ENCODE measurements around the gene ERLIN1. TPM values are rescaled to one million over a fixed set of nuclear protein-coding genes. Genes with fewer than 3 reads are reported as not detected.

ERLIN1 gene
- total RNA-seq, 2 donors from 2014 or later, result 18.1 to 23.8 TPM

GRCh38 chr10:100201549-100201948 is 15.7 kb upstream of the ERLIN1 start:
- Histone ChIP-seq H3K27me3 (replicated peaks; ENCODE audit: insufficient read depth) (no peaks in the 10 kb centered on the region), H3K27ac (no peak overlapping the region), H3K9me3 (no peaks in the 10 kb centered on the region), H3K4me1 (replicated peaks) (no peaks in the 10 kb centered on the region), H3K4me3 (no peak overlapping the region), H3K36me3 (peaks cover 0 to 4% of the 10 kb centered on the region in 2 donors)
- DNase-seq (ENCODE audit: low spot score), result no peak
- TF ChIP-seq POLR2A (IDR thresholded peaks at IDR 0.05) (no peak), POLR2AphosphoS5 (IDR thresholded peaks at IDR 0.05) (no peak)
- TF ChIP-seq, protein P1, sequence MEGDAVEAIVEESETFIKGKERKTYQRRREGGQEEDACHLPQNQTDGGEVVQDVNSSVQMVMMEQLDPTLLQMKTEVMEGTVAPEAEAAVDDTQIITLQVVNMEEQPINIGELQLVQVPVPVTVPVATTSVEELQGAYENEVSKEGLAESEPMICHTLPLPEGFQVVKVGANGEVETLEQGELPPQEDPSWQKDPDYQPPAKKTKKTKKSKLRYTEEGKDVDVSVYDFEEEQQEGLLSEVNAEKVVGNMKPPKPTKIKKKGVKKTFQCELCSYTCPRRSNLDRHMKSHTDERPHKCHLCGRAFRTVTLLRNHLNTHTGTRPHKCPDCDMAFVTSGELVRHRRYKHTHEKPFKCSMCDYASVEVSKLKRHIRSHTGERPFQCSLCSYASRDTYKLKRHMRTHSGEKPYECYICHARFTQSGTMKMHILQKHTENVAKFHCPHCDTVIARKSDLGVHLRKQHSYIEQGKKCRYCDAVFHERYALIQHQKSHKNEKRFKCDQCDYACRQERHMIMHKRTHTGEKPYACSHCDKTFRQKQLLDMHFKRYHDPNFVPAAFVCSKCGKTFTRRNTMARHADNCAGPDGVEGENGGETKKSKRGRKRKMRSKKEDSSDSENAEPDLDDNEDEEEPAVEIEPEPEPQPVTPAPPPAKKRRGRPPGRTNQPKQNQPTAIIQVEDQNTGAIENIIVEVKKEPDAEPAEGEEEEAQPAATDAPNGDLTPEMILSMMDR (IDR thresholded peaks at IDR 0.05), result no peak
- 98% methylated on average over 2 of the region's 2 CpGs for WGBS
- intact Hi-C loops (cut with DNase I), result no loop called here

- DNase-seq (ENCODE audit: low spot score), result no peak
- Histone ChIP-seq H3K36me3 (no peaks in the 10 kb centered on the region), H3K4me1 (replicated peaks) (no peaks in the 10 kb centered on the region), H3K4me3 (no peak overlapping the region), H3K9me3 (no peaks in the 10 kb centered on the region), H3K27me3 (replicated peaks; ENCODE audit: insufficient read depth) (no peaks in the 10 kb centered on the region), H3K27ac (no peak overlapping the region)
- intact Hi-C loops (cut with DNase I), result no loop called here
- no peak for TF ChIP-seq POLR2AphosphoS5 (IDR thresholded peaks at IDR 0.05)
- TF ChIP-seq, protein P1 (IDR thresholded peaks at IDR 0.05), result no peak
- 85% methylated on average over 1 of the region's 1 CpG for WGBS
Measured at GRCh38 chr10:100194711-100195110, 8.9 kb upstream of the ERLIN1 start.

DNA sequence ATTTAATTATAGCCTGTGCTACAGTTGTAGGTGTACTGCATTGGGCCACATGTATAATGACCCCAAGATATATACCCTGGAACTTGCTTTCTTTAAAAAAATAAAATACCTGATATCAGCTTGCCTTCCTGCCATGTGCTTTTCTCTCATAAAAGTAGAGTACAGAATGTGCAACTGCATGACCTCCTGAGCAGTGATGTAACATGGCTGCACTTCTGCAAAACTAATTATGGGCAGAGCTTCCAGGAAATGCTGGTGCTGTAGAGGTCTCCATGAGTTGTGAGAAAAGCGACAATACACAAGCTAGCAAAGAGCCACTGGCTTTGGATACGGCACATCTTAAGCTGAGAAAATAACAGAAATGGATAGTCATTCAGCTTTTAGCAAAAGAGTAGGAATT is 6.5 kb upstream of the ERLIN1 start:
- Histone ChIP-seq H3K27ac (no peak overlapping the region), H3K36me3 (no peaks in the 10 kb centered on the region), H3K4me1 (replicated peaks) (no peaks in the 10 kb centered on the region), H3K4me3 (no peak overlapping the region), H3K9me3 (no peaks in the 10 kb centered on the region), H3K27me3 (replicated peaks; ENCODE audit: insufficient read depth) (no peaks in the 10 kb centered on the region)
- no peak for TF ChIP-seq POLR2A (IDR thresholded peaks at IDR 0.05)
- TF ChIP-seq POLR2AphosphoS5 (IDR thresholded peaks at IDR 0.05), result peak; percentile 48
- no peak for DNase-seq (ENCODE audit: low spot score)
- intact Hi-C loops (cut with DNase I), result no loop called here
- WGBS, result 76% methylated on average over 2 of the region's 2 CpGs

- Histone ChIP-seq H3K4me3 (peak overlapping the region; percentile 71 to 83), H3K27ac (peak overlapping the region; percentile 76 to 81), H3K27me3 (replicated peaks; ENCODE audit: insufficient read depth) (no peaks in the 10 kb centered on the region), H3K9me3 (no peaks in the 10 kb centered on the region), H3K4me1 (replicated peaks) (peaks cover 4% of the 10 kb centered on the region), H3K36me3 (no peaks in the 10 kb centered on the region)
- DNase-seq (ENCODE audit: low spot score), result peak; percentile 24
- intact Hi-C loops (cut with DNase I), result no loop called here
- TF ChIP-seq POLR2A (IDR thresholded peaks at IDR 0.05) (no peak), POLR2AphosphoS5 (IDR thresholded peaks at IDR 0.05) (no peak)
- TF ChIP-seq, protein P1 (IDR thresholded peaks at IDR 0.05), result no peak
- WGBS, result 34% methylated on average over 28 of the region's 28 CpGs
Measured at GRCh38 chr10:100186253-100187212, 704 bp upstream of the ERLIN1 start.

- H3K4me3 ChIP-seq, result peak overlapping the region; percentile 71 to 83
- no peaks in the 10 kb centered on the region for H3K36me3 ChIP-seq
- H3K27ac ChIP-seq, result peak overlapping the region; percentile 76 to 81
- DNase-seq (ENCODE audit: low spot score), result no peak
- intact Hi-C loops (cut with DNase I), result no loop called here
- WGBS, result 5% methylated on average over 4 of the region's 4 CpGs
- no peaks in the 10 kb centered on the region for H3K27me3 ChIP-seq (replicated peaks; ENCODE audit: insufficient read depth)
- H3K4me1 ChIP-seq (replicated peaks), result peaks cover 4% of the 10 kb centered on the region
- TF ChIP-seq POLR2AphosphoS5 (IDR thresholded peaks at IDR 0.05) (no peak), POLR2A (IDR thresholded peaks at IDR 0.05) (no peak)
- TF ChIP-seq, protein P1 (IDR thresholded peaks at IDR 0.05), result no peak
- H3K9me3 ChIP-seq, result no peaks in the 10 kb centered on the region
Measured at GRCh38 chr10:100184840-100185239, 989 bp downstream of the ERLIN1 start.

Measured in prostate gland (tissue), 2 donors.